KG1 (cell line): ENCODE data around the gene MRM1.
"Not testable (repeated sequence)": the region's sequence is repeated elsewhere in the genome, so short reads cannot be mapped to it uniquely, and the experiment has no call there.

Source experiments
- DNase-seq: peaks from one replicate; lab custom pipeline; 2025; lab: John Stamatoyannopoulos, UW

Gene MRM1

GRCh38 chr17:36602030-36602748 lies 806 bp downstream of the MRM1 start:
- DNase-seq: no peak

- DNase-seq: peak; percentile 55
These were observed 1.6 kb downstream of the MRM1 start for GRCh38 chr17:36602924-36603384.

GRCh38 chr17:36605028-36605427 lies 3.6 kb downstream of the MRM1 start:
- not testable (repeated sequence) for DNase-seq

DNA sequence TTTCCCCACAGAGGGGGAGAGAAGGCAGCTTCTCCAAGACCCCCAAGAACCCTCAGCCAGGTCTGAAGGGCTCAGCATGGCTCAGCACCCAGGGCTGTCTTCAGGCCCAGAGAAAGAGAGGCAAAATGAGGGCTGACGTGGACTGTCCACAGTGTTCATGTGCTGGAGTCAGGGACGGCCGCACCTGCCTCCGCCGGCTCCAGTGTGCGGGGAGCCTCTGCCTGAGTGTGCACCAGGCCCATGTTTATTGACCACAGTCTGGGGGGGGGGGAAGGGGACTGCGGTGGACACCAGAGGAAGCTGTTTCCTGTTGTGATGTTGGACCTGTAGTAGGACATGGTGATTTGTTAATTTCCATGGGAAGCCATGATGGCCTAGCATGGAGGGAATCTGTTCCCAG lies 6.9 kb downstream of the MRM1 start:
- no peak for DNase-seq

GRCh38 chr17:36608794-36609497 lies 7.6 kb downstream of the MRM1 start:
- DNase-seq: no peak

DNA sequence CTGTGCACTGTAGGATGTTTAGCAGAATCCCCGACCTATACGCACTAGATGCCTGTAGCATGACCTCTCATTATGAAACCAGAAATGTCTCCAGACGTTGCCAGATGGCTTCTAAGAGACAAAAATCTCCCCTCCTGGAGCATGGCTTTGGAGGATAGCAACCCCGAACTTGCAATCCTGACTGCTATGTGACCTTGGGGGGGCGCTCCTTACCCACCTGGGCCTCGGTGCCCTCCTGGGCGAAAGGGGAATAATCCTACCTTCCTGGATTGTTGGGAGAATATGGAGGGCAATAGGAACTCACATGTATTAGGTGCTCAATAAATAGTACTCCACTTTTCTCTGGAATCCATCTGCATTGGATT lies 8.1 kb downstream of the MRM1 start:
- DNase-seq: no peak

GRCh38 chr17:36610474-36610873 lies 9.1 kb downstream of the MRM1 start:
- no peak for DNase-seq

DNA sequence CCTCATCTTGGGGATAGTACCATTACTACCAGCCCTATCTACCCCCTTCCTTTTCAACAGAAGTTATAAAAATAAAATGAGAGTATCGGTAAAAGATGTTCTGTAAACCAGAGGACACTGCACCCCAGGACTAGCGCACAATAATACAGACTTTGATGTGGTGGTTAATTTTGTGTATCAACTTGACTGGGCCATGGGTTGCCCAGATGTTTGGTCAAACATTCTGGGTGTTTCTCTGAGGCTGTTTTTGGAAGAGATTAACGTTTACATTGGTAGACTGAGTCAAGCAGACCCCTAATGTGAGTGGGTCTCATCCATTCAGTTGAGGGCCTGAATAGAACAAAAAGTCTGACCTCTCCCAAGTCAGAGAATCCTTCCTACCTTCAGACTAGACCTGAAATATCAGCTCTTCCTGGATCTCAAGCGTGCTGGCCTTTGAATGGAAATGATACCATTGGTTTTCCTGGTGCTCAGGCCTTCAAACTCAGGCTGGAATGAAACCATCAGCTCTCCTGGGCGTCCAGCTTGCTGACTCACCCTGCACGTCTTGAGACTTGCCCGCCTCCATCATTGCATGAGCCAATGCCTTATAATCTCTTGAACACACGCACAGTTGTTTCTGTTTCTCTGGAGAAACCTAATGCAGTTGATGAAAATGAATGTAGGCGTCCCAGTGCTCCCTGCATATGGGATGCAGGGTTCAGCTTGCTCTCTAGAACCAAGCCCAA lies 10.1 kb downstream of the MRM1 start:
- no peak for DNase-seq

DNA sequence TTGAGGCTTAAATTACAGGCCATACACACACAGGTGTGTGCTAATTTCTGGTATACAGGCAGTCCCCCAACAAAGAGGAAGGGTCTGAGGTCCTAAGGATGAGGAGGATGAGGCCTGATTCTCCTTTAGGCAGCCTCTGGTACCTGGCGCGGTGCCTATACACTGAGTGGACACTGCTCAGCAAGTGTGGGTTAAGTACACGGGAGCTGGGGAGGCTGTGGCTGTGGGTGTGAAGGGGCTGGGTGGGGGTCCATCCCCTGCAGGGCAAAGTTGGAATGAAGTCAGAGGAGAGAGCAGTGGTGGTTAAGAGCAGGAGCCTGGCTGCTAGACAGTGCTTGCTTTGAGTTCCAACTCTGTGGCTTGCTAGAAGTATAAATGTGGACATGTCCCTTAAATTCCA lies 10.9 kb downstream of the MRM1 start:
- DNase-seq: no peak

GRCh38 chr17:36613155-36613554 lies 11.8 kb downstream of the MRM1 start:
- no peak for DNase-seq

- no peak for DNase-seq
These were observed 12.7 kb downstream of the MRM1 start for GRCh38 chr17:36614081-36614480.

DNA sequence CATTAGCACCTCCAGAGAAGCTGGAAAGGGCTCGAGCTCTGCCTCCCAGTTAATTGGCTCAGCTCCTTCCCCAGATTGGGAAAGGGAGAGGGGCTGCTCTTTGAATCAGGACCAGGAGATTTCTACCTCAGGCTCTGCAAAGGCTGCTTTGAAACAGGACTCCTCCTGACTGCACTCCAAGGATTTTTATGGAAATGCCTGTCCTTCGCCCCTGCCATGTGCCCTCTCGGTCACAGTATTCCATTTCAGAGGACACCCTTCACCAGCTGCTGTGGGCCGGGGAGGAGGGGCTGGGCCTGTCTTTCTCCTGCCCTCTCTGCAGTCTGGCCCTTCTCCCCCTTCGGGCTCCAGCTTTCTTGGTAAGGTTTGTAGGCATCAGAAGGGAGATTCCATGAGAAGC lies 13.6 kb downstream of the MRM1 start:
- DNase-seq: no peak

- DNase-seq: no peak
These were observed 15.0 kb downstream of the MRM1 start for GRCh38 chr17:36616061-36617029.

- DNase-seq: no peak
These were observed 16.4 kb downstream of the MRM1 start for GRCh38 chr17:36617773-36618172.

- no peak for DNase-seq
These were observed 21.9 kb downstream of the MRM1 start for GRCh38 chr17:36623281-36623680.

- no peak for DNase-seq
These were observed 23.8 kb downstream of the MRM1 start for GRCh38 chr17:36625188-36625587.

GRCh38 chr17:36627101-36627500 lies 25.7 kb downstream of the MRM1 start:
- no peak for DNase-seq

- DNase-seq: no peak
These were observed 27.2 kb downstream of the MRM1 start for GRCh38 chr17:36628576-36628975.

DNA sequence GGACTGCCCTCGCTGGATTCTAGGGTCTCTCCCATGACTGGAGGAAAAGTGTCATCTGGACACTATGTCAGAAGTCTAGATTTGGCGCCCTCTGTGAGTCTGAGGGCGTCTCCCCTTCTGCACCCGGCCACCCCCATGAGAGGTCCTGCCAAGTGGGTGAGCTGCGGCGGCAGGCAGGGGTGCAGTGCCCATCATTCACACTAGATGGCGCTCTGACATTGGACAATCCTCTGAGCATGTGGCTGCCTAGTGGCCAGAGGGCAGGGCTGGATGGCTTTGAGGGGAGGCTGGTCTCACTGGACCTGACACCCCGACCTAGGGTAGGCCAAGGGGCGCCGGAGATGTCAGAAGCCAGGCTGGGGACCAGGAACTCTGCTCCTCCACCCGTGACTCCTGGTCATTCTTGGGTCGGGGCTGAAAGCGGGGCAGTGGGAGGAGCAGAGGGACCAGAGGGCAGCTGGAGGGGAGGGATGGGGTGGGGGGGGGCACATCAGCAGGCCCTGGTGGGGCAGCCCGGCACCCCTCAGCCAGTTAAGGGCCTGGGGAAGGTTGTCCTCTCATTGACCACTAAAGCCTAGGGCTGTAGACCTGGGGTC lies 28.0 kb downstream of the MRM1 start:
- peak; percentile 50 for DNase-seq

DNA sequence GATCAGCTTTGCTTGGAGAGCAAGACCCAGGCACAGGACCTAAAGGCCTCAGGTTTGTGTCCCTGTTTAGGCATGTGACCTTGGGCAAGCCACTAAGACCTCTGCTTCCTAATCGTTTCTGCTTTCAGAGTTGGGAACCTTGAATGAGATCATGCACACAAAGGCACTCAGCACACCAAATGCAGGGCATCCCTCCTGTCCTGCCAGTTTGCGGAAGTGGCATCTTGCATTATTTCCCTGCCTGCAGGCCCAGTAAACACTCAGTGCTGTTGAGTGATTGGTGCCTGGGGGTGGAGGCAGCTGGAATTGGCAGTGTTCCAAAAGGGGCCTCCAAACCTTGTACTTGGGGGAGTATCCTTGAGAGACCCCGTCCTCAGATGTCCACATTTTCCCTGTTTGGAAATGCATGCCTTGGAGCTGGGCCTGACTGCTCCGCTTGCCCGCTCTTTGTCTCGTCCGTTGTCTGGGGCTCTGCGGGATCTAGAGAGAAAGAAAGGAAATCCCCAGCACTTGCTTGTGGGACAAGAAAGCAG lies 28.7 kb downstream of the MRM1 start:
- no peak for DNase-seq

DNA sequence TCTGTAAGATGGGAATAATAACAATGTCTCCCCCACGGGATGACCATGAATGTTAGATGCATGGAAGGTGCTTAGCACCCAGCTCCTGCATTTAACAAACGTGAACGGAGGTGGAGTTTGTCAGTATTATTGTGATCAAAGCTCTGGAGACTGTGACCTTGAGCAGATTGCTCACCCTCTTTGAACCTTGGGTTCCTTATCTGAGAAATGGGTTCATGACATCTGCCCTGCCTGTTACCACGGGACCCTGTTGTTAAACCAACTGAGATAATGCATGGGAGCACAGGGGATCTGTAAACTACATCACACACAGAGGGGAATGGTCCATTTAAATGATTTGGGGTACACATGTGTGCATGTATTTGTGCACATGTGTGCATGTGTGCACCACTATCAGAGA lies 29.6 kb downstream of the MRM1 start:
- no peak for DNase-seq
